ENCODE data around the gene CPVL. TPM values are rescaled to one million over a fixed set of nuclear protein-coding genes. Genes with fewer than 3 reads are reported as not detected.

Gene CPVL
- total RNA-seq, 4 donors from 2014 or later, result 8.1 to 17.1 (median 10.1) TPM

DNA sequence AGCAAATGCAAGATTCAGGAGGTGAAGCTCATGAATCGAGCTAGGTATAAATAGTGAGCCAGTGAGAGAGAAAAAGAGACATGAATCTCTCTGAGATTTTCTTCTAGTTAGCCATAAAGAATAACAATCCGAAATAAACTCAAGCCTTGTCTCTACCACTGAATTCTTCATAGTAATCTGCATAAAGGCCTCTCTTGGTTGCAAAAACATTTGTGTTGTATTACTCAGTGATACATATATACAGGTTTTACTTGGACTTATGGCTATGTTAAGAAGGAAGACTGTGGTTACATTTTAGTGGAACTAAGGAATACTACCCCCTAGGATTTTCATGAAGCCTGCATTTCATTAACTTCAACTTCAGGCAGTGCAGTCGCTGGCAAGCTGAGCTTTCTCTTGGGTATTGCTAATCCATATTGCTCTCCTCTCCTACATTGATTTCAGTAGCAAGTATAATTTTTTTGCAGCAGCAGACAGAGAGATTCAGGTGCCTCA is 115.5 kb downstream of the CPVL start:
- Histone ChIP-seq H3K4me1 (peaks cover 3% of the 10 kb centered on the region), H3K27ac (no peak overlapping the region), H3K36me3 (no peaks in the 10 kb centered on the region), H3K9me3 (no peaks in the 10 kb centered on the region), H3K4me3 (no peak overlapping the region), H3K27me3 (no peaks in the 10 kb centered on the region)
- TF ChIP-seq EP300 (IDR thresholded peaks at IDR 0.05) (no peak), POLR2AphosphoS5 (IDR thresholded peaks at IDR 0.05) (no peak), POLR2A (IDR thresholded peaks at IDR 0.05) (no peak)
- TF ChIP-seq, protein P1, sequence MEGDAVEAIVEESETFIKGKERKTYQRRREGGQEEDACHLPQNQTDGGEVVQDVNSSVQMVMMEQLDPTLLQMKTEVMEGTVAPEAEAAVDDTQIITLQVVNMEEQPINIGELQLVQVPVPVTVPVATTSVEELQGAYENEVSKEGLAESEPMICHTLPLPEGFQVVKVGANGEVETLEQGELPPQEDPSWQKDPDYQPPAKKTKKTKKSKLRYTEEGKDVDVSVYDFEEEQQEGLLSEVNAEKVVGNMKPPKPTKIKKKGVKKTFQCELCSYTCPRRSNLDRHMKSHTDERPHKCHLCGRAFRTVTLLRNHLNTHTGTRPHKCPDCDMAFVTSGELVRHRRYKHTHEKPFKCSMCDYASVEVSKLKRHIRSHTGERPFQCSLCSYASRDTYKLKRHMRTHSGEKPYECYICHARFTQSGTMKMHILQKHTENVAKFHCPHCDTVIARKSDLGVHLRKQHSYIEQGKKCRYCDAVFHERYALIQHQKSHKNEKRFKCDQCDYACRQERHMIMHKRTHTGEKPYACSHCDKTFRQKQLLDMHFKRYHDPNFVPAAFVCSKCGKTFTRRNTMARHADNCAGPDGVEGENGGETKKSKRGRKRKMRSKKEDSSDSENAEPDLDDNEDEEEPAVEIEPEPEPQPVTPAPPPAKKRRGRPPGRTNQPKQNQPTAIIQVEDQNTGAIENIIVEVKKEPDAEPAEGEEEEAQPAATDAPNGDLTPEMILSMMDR (IDR thresholded peaks at IDR 0.05), result no peak
- 79% methylated on average over 3 of the region's 3 CpGs for WGBS
- no peak for DNase-seq (ENCODE audit: low spot score in 2 of 2)

DNA sequence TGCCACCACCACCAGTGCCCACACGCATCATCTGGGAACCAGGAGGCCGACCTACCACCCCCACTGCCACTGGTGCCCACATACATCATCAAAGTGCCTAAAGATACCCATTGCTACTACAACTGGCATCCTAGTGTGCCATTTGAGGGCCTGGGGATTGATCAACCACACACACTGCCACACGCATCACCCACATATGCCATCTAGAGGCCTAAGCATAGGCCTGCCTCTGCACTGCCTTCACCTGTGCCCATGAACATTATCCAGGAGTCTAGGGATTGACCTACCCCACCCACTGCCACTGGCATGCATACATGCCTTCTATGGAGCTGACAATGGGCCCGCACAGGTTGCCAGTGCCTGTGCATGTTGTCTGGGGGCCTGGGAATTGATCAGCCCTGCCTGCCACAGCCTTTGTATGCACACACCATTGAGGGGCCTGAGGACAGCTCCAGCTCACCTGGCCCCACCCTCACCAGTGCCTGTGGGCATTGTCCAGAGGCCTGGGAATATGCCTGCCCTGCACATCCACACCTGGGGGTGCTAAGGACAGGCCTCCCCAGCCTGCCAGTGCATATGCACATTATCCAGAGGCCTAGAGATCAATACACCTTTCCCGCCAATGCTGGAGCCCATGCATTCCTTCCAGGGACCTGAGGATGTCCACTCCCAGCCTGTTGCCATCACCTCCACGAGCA is 123.9 kb downstream of the CPVL start:
- TF ChIP-seq, protein P1 (IDR thresholded peaks at IDR 0.05), result no peak
- no peak for TF ChIP-seq POLR2AphosphoS5 (IDR thresholded peaks at IDR 0.05)
- no peak for TF ChIP-seq EP300 (IDR thresholded peaks at IDR 0.05)
- TF ChIP-seq POLR2A (IDR thresholded peaks at IDR 0.05), result no peak
- 100% methylated on average over 1 of the region's 6 CpGs for WGBS
- no peak overlapping the region for H3K27ac ChIP-seq
- H3K27me3 ChIP-seq, result no peaks in the 10 kb centered on the region
- H3K9me3 ChIP-seq, result no peaks in the 10 kb centered on the region
- no peak for DNase-seq (ENCODE audit: low spot score in 2 of 2)
- H3K4me3 ChIP-seq, result no peak overlapping the region
- no peaks in the 10 kb centered on the region for H3K36me3 ChIP-seq
- H3K4me1 ChIP-seq, result no peaks in the 10 kb centered on the region

DNA sequence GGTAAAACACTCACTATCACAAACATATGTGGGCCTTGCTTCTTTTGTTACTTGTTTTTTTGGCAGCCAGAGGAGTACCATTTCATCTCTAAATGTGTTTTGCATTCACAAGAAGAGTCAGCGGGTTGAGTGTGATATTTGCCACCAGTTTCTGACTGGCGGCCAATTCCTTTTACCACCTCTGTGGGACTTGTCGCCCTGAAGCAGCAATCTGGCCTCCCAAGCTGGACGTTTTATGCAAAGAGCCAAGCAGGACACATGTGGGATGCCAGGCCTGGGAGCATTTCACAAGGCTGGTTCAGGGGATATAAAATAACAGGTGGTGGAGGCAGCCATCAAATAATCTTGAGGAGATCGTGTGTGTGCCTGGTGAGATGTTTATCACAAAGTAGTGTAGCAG is 126.4 kb downstream of the CPVL start:
- Histone ChIP-seq H3K27ac (no peak overlapping the region), H3K27me3 (no peaks in the 10 kb centered on the region), H3K4me1 (no peaks in the 10 kb centered on the region), H3K36me3 (no peaks in the 10 kb centered on the region), H3K4me3 (no peak overlapping the region), H3K9me3 (no peaks in the 10 kb centered on the region)
- DNase-seq (ENCODE audit: low spot score in 2 of 2), result no peak
- TF ChIP-seq POLR2A (IDR thresholded peaks at IDR 0.05) (no peak), EP300 (IDR thresholded peaks at IDR 0.05) (no peak), POLR2AphosphoS5 (IDR thresholded peaks at IDR 0.05) (no peak)
- TF ChIP-seq, protein P1 (IDR thresholded peaks at IDR 0.05), result no peak
- WGBS, result 77% methylated on average over 5 of the region's 5 CpGs

DNA sequence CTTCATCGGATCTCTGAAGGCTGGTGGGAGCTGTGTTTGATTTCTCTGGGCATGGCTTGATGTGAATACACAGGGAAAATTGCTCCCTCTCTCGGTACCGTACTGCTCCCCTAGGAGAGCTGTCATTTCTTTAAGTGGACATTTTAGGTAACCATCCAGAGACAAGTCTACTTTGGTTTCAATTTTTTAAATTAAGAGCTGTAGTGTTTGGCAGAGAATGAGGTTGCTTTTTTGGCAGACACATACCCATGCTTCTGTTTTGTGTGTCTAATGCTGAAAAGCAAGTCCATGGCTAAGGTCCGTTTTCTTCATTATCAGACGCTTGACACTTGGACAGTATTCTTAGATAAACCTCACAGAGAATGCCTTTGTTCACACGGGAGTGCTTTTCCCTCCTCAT is 127.0 kb downstream of the CPVL start:
- H3K36me3 ChIP-seq, result no peaks in the 10 kb centered on the region
- no peak overlapping the region for H3K27ac ChIP-seq
- no peaks in the 10 kb centered on the region for H3K27me3 ChIP-seq
- 60% methylated on average over 6 of the region's 6 CpGs for WGBS
- H3K4me1 ChIP-seq, result no peaks in the 10 kb centered on the region
- DNase-seq (ENCODE audit: low spot score in 2 of 2), result no peak
- no peak for TF ChIP-seq EP300 (IDR thresholded peaks at IDR 0.05)
- no peak for TF ChIP-seq POLR2A (IDR thresholded peaks at IDR 0.05)
- TF ChIP-seq POLR2AphosphoS5 (IDR thresholded peaks at IDR 0.05), result no peak
- TF ChIP-seq, protein P1 (IDR thresholded peaks at IDR 0.05), result no peak
- H3K4me3 ChIP-seq, result no peak overlapping the region
- no peaks in the 10 kb centered on the region for H3K9me3 ChIP-seq

DNA sequence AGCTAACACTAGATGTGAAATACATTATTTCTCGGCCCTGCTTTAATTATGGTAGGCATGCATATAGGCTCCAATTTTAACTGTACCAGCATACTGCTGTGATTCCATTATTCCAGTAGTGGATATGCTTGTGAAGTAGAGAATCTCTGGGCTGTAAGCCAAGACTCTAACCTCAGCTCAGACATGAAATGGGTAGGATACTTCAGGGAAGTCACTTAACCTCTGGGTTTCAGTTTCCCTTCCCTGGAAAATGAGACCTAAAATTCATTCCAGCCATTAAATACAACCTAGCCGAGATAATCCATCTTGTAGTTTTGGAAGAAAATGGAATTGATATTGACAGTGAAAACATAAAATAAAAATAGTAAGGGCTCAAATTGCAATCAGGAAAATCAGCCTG is 128.6 kb downstream of the CPVL start:
- Histone ChIP-seq H3K4me3 (no peak overlapping the region), H3K4me1 (no peaks in the 10 kb centered on the region), H3K9me3 (no peaks in the 10 kb centered on the region), H3K27me3 (no peaks in the 10 kb centered on the region), H3K36me3 (no peaks in the 10 kb centered on the region), H3K27ac (no peak overlapping the region)
- no peak for DNase-seq (ENCODE audit: low spot score in 2 of 2)
- 80% methylated on average over 2 of the region's 2 CpGs for WGBS
- TF ChIP-seq EP300 (IDR thresholded peaks at IDR 0.05) (no peak), POLR2A (IDR thresholded peaks at IDR 0.05) (no peak), POLR2AphosphoS5 (IDR thresholded peaks at IDR 0.05) (no peak)
- TF ChIP-seq, protein P1 (IDR thresholded peaks at IDR 0.05), result no peak

Measured in suprapubic skin (tissue), 4 donors.